ENCODE results near the gene GRXCR2.
"Not testable (repeated sequence)": the region's sequence is repeated elsewhere in the genome, so short reads cannot be mapped to it uniquely, and the experiment has no call there.

Gene GRXCR2

GRCh38 chr5:145887217-145887616 lies 14.4 kb upstream of the GRXCR2 start:
- no peak for DNase-seq (ENCODE audit: low read depth in 3 of 3)

- DNase-seq (ENCODE audit: low read depth in 3 of 3) = no peak
These were observed 2.0 kb upstream of the GRXCR2 start for GRCh38 chr5:145874765-145875164.

GRCh38 chr5:145872486-145872885 lies 328 bp downstream of the GRXCR2 start:
- no peak for DNase-seq (ENCODE audit: low read depth in 3 of 3)

GRCh38 chr5:145869753-145870152 lies 3.1 kb downstream of the GRXCR2 start:
- DNase-seq (ENCODE audit: low read depth in 3 of 3) = no peak

DNA sequence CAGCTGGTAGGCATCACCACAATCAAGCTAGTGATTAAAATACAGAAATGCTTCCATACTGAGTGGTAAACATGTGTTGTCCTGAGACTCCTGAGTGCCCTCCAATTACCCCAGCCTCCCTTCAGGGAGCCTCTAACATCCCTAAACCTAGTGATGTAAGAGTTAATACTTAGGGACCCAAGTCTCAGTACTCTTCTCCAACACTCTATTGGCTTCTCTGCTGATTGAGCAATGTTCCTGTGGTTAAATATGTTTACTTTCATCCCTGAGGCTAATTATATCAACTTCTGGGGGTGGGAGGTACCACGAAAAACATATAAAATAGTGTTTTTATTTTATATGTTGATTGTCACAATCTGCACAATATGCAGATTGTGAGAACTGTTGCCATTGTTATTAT lies 5.0 kb downstream of the GRXCR2 start:
- DNase-seq (ENCODE audit: low read depth in 3 of 3) = no peak

GRCh38 chr5:145864432-145864831 lies 8.4 kb downstream of the GRXCR2 start:
- not testable (repeated sequence) for DNase-seq (ENCODE audit: low read depth in 3 of 3)

- DNase-seq (ENCODE audit: low read depth in 3 of 3) = no peak
These were observed 9.8 kb downstream of the GRXCR2 start for GRCh38 chr5:145863003-145863402.

- no peak for DNase-seq (ENCODE audit: low read depth in 3 of 3)
These were observed 12.9 kb downstream of the GRXCR2 start for GRCh38 chr5:145859897-145860296.

- DNase-seq (ENCODE audit: low read depth in 3 of 3) = no peak
These were observed 13.4 kb downstream of the GRXCR2 start for GRCh38 chr5:145859453-145859852.

- no peak for DNase-seq (ENCODE audit: low read depth in 3 of 3)
These were observed 13.9 kb downstream of the GRXCR2 start for GRCh38 chr5:145858959-145859358.

DNA sequence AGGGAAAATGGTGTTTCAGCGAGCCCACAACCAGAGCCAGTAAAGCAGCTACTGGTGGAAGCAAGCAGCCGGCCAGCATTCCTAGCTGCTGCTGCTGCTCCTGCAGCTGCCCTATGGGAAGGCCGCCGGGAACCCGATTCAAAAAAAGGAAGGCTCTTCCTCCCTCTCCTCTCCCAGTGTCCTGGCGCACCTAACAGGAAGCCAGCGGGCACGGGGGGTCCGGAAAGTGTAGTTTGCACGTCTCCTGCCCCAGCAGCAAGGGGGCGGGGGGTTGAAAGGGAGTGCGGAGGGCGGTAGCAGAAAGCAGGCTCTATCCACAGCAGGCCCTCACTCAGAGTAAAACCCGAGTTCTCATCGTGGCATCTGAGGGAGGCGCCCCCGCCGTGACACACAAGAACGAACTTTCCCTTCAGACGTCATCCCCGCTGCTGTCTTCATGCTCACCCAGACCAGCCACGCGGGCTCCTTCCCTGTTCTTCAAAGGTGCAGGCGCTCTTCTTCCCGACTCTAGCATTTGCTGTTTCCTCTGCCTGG lies 16.5 kb downstream of the GRXCR2 start:
- peak in 2 of 3 donors; percentile 21 to 22 for DNase-seq (ENCODE audit: low read depth in 3 of 3)

GRCh38 chr5:145855763-145856267 lies 17.0 kb downstream of the GRXCR2 start:
- no peak for DNase-seq (ENCODE audit: low read depth in 3 of 3)

GRCh38 chr5:145854651-145855258 lies 18.1 kb downstream of the GRXCR2 start:
- no peak for DNase-seq (ENCODE audit: low read depth in 3 of 3)

DNA sequence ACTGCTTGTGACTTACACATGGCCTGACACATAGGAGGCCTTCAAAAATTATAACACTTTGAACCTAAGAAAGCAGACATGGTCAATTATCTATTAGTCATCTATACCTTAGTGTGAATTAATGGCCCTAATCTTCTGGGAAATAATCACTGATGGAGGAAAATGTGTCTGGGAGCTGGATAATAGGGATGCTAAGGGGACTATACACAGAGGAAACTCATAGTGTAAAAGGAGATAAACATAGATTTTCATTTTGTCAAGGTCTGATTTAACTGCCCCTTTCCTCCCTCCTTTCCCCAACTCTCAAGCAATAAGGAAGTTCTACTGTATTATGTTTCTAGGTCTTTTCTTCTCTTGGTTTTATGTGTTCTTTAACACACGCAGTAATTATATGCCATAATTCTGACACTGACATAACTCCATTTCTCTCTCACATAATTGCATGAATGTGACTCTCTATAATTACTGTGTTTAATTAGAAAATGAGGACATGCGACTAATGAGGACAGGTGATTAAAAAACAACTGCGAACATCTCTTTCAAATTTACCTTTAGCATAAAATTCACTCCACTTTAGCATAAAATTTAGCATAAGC lies 18.9 kb downstream of the GRXCR2 start:
- DNase-seq (ENCODE audit: low read depth in 3 of 3) = no peak

DNA sequence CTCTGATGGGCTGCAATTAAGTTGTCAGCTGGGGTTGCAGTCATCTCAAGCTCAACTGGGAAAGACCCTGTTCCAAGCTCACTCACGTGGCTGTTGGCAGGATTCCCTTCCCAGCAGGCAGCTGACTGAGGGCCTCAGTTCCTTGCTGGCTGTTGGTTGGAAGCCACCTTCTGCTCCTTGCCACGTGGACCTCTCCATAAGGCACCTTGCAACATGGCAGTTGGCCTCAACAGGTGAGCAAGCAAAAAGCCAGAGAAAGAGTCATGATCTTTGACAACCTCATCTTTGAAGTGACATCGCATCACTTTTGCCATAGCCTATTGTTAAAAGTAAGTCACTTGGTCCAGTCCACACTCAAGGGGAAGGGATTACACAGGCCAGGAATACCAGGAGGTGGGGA lies 19.8 kb downstream of the GRXCR2 start:
- no peak for DNase-seq (ENCODE audit: low read depth in 3 of 3)

GRCh38 chr5:145848854-145849253 lies 24.0 kb downstream of the GRXCR2 start:
- DNase-seq (ENCODE audit: low read depth in 3 of 3) = no peak

DNA sequence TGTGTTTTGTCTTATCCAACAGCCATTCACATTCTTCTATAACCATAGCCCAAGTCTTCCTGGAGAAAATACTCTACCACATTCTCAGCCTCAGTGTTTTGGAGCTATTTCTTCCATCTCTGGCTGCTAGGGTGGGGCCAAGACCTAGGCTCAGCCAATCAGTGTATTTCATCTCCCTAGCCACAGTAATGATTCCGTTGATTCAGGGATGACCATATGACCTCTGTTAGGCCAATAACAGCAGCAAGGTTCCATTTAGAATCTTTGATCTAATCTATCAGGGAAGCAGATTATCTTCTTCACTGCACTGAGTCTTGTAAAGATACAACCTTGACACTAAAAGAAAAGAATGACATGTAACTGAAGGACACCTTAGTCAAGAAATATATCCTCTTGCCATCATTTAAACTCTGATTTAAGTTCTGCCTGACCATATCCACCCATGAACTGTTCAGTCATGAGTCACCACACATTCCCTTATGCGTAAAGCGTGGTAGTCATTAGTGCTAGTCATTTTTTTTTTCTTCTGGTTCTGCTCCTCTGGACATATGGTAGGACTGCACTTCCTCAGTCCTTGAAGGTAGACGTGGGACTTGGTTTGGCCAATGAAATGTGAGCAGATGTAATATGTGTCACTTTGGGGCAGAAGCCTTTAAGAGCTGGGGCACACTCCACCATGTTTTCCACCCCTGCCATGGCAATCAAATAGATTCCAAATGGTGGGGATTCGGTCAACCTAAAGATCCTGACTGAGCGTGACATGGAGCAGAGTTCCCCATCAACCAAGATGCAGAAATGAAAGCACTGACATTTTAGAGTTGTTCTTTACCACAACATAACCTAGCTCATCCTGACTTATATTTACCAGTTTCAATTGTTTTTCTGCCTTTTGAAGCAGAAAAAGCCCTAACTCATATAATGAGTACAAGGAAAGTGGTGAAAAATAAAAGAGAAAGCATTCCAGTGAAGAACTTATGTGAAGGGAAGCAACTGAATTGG lies 25.0 kb downstream of the GRXCR2 start:
- no peak for DNase-seq (ENCODE audit: low read depth in 3 of 3)

- DNase-seq (ENCODE audit: low read depth in 3 of 3) = no peak
These were observed 26.7 kb downstream of the GRXCR2 start for GRCh38 chr5:145846081-145846480.

GRCh38 chr5:145841299-145841698 lies 31.5 kb downstream of the GRXCR2 start:
- DNase-seq (ENCODE audit: low read depth in 3 of 3) = no peak

- DNase-seq (ENCODE audit: low read depth in 3 of 3) = no peak
These were observed 32.2 kb downstream of the GRXCR2 start for GRCh38 chr5:145840458-145841132.

DNA sequence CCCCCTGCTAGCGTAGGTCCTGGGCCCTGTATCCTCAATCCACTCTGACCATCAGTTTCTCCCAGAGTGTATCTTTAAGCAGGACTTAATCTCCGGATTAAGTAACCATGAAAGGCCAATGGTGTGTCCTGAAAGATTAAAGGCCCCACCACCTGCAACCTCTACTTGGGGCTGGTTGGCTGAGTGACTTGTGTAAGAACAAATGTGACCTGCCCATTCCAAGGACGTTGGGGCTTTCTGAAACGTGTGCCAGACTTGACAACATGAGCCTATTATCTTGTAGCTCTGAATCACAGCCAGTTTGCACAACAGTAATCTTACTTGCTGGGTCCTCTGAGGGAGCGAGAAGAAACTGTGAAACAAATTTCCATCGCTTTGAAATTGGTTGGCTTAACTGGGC lies 34.5 kb downstream of the GRXCR2 start:
- DNase-seq (ENCODE audit: low read depth in 3 of 3) = no peak

- not testable (repeated sequence) for DNase-seq (ENCODE audit: low read depth in 3 of 3)
These were observed 36.6 kb downstream of the GRXCR2 start for GRCh38 chr5:145836241-145836640.
